ENCODE data around the gene STX18. TPM values are rescaled to one million over a fixed set of nuclear protein-coding genes. Genes with fewer than 3 reads are reported as not detected.
A peak's percentile ranks its signal among the peaks of the same experiment; 100 is the strongest.

Gene STX18
- total RNA-seq = 10 to 100 TPM; 25.2 to 27.1 TPM
- polyA plus RNA-seq = 24.7 TPM

- Histone ChIP-seq H3K27ac (ENCODE audit: low read depth, low read length) (peak within 1 kb of the TSS; percentile 79), H3K27me3 (ENCODE audit: insufficient read depth, low read length, poor library complexity, severe bottlenecking) (no peaks in the 10 kb centered on the region), H3K9me3 (ENCODE audit: low read length) (no peaks in the 10 kb centered on the region), H3K4me1 (ENCODE audit: insufficient read depth, low read length) (peaks cover 32% of the 10 kb centered on the region), H3K4me3 (ENCODE audit: low read length) (peak within 1 kb of the TSS; percentile 94), H3K36me3 (ENCODE audit: insufficient read depth, low read length) (no peaks in the 10 kb centered on the region)
- CTCF ChIA-PET = interaction anchor here (0.8 to 2.1 kb wide), 9 partner anchors 15 to 292 kb away, joined by 3 to 7 read pairs (median 5); no protein-coding TSS in a partner anchor
- peak within 1 kb of the TSS; percentile 94 to 100 (median 97) for H3K4me3 Mint-ChIP-seq
- peak within 1 kb of the TSS; percentile 94 to 99 (median 96) for H3K27ac Mint-ChIP-seq
- POLR2A ChIA-PET = interaction anchor here (0.7 to 2.0 kb wide), 4 partner anchors 11 to 293 kb away, joined by 3 to 8 read pairs (median 6); no protein-coding TSS in a partner anchor
- peaks cover 4 to 28% (median 5%) of the 10 kb centered on the region in 3 donors for H3K36me3 Mint-ChIP-seq
- H3K9me3 Mint-ChIP-seq = no peaks in the 10 kb centered on the region
- H3K4me1 Mint-ChIP-seq = peaks cover 56 to 74% (median 68%) of the 10 kb centered on the region in 3 donors
- H3K27me3 Mint-ChIP-seq = no peaks in the 10 kb centered on the region
- DNase-seq = peak; percentile 77 to 88 (median 81)
Measured at GRCh38 chr4:4541661-4542570, at the start of gene STX18. Gene STX18, minus strand, starts transcription at chr4:4542048. Its CDS starts 84 bp downstream, at chr4:4541964.

- Histone ChIP-seq H3K36me3 (ENCODE audit: insufficient read depth, low read length) (no peaks in the 10 kb centered on the region), H3K4me3 (ENCODE audit: low read length) (no peak overlapping the region), H3K9me3 (ENCODE audit: low read length) (peaks cover 3% of the 10 kb centered on the region), H3K27me3 (ENCODE audit: insufficient read depth, low read length, poor library complexity, severe bottlenecking) (no peaks in the 10 kb centered on the region), H3K4me1 (ENCODE audit: insufficient read depth, low read length) (no peaks in the 10 kb centered on the region), H3K27ac (ENCODE audit: low read depth, low read length) (no peak overlapping the region)
- H3K27ac Mint-ChIP-seq = no peak overlapping the region
- POLR2A ChIA-PET = no interaction called here
- CTCF ChIA-PET = no interaction called here
- DNase-seq = no peak
- peaks cover 19 to 66% (median 19%) of the 10 kb centered on the region in 3 donors for H3K36me3 Mint-ChIP-seq
- H3K4me3 Mint-ChIP-seq = no peak overlapping the region
- no peaks in the 10 kb centered on the region for H3K27me3 Mint-ChIP-seq
- H3K4me1 Mint-ChIP-seq = no peaks in the 10 kb centered on the region
- H3K9me3 Mint-ChIP-seq = peaks cover 7 to 23% (median 18%) of the 10 kb centered on the region in 5 donors
Measured at GRCh38 chr4:4591071-4591470, 49.2 kb upstream of the STX18 start.

- H3K27ac Mint-ChIP-seq = no peak overlapping the region
- ChIA-PET CTCF (no interaction called here), POLR2A (no interaction called here)
- Histone ChIP-seq H3K9me3 (ENCODE audit: low read length) (peaks cover 3% of the 10 kb centered on the region), H3K36me3 (ENCODE audit: insufficient read depth, low read length) (no peaks in the 10 kb centered on the region), H3K4me1 (ENCODE audit: insufficient read depth, low read length) (no peaks in the 10 kb centered on the region), H3K4me3 (ENCODE audit: low read length) (no peak overlapping the region), H3K27ac (ENCODE audit: low read depth, low read length) (no peak overlapping the region), H3K27me3 (ENCODE audit: insufficient read depth, low read length, poor library complexity, severe bottlenecking) (no peaks in the 10 kb centered on the region)
- no peak overlapping the region for H3K4me3 Mint-ChIP-seq
- peaks cover 3 to 20% (median 13%) of the 10 kb centered on the region in 5 donors for H3K9me3 Mint-ChIP-seq
- H3K4me1 Mint-ChIP-seq = no peaks in the 10 kb centered on the region
- DNase-seq = no peak
- no peaks in the 10 kb centered on the region for H3K27me3 Mint-ChIP-seq
- peaks cover 15 to 65% (median 16%) of the 10 kb centered on the region in 3 donors for H3K36me3 Mint-ChIP-seq
Measured at GRCh38 chr4:4590546-4590945, 48.7 kb upstream of the STX18 start.

GRCh38 chr4:4585012-4585670 lies 43.3 kb upstream of the STX18 start:
- Mint-ChIP-seq H3K4me1 (no peaks in the 10 kb centered on the region), H3K4me3 (no peak overlapping the region), H3K36me3 (peaks cover 8 to 29% (median 9%) of the 10 kb centered on the region in 3 donors), H3K9me3 (peaks cover 0 to 7% (median 4%) of the 10 kb centered on the region in 5 donors), H3K27ac (no peak overlapping the region), H3K27me3 (no peaks in the 10 kb centered on the region)
- POLR2A ChIA-PET = no interaction called here
- Histone ChIP-seq H3K27ac (ENCODE audit: low read depth, low read length) (no peak overlapping the region), H3K4me1 (ENCODE audit: insufficient read depth, low read length) (no peaks in the 10 kb centered on the region), H3K9me3 (ENCODE audit: low read length) (no peaks in the 10 kb centered on the region), H3K36me3 (ENCODE audit: insufficient read depth, low read length) (no peaks in the 10 kb centered on the region), H3K4me3 (ENCODE audit: low read length) (no peak overlapping the region), H3K27me3 (ENCODE audit: insufficient read depth, low read length, poor library complexity, severe bottlenecking) (no peaks in the 10 kb centered on the region)
- CTCF ChIA-PET = no interaction called here
- DNase-seq = no peak

- H3K36me3 Mint-ChIP-seq = peaks cover 8 to 26% (median 10%) of the 10 kb centered on the region in 3 donors
- H3K27ac Mint-ChIP-seq = peak overlapping the region in 1 of 8 donors; percentile 44
- Histone ChIP-seq H3K4me1 (ENCODE audit: insufficient read depth, low read length) (no peaks in the 10 kb centered on the region), H3K27me3 (ENCODE audit: insufficient read depth, low read length, poor library complexity, severe bottlenecking) (no peaks in the 10 kb centered on the region), H3K9me3 (ENCODE audit: low read length) (no peaks in the 10 kb centered on the region), H3K4me3 (ENCODE audit: low read length) (no peak overlapping the region), H3K36me3 (ENCODE audit: insufficient read depth, low read length) (no peaks in the 10 kb centered on the region), H3K27ac (ENCODE audit: low read depth, low read length) (no peak overlapping the region)
- H3K27me3 Mint-ChIP-seq = no peaks in the 10 kb centered on the region
- no peak for DNase-seq
- peaks cover 0 to 7% (median 4%) of the 10 kb centered on the region in 5 donors for H3K9me3 Mint-ChIP-seq
- POLR2A ChIA-PET = no interaction called here
- H3K4me1 Mint-ChIP-seq = no peaks in the 10 kb centered on the region
- CTCF ChIA-PET = no interaction called here
- no peak overlapping the region for H3K4me3 Mint-ChIP-seq
Measured at GRCh38 chr4:4583606-4584005, 41.8 kb upstream of the STX18 start.

- ChIA-PET POLR2A (no interaction called here), CTCF (no interaction called here)
- H3K27ac ChIP-seq (ENCODE audit: low read depth, low read length) = no peak overlapping the region
- Mint-ChIP-seq H3K27me3 (no peaks in the 10 kb centered on the region), H3K4me3 (no peak overlapping the region), H3K9me3 (peaks cover 0 to 7% (median 4%) of the 10 kb centered on the region in 5 donors), H3K27ac (no peak overlapping the region), H3K36me3 (peaks cover 8 to 26% (median 10%) of the 10 kb centered on the region in 3 donors), H3K4me1 (no peaks in the 10 kb centered on the region)
- H3K36me3 ChIP-seq (ENCODE audit: insufficient read depth, low read length) = no peaks in the 10 kb centered on the region
- no peaks in the 10 kb centered on the region for H3K9me3 ChIP-seq (ENCODE audit: low read length)
- H3K27me3 ChIP-seq (ENCODE audit: insufficient read depth, low read length, poor library complexity, severe bottlenecking) = no peaks in the 10 kb centered on the region
- no peak overlapping the region for H3K4me3 ChIP-seq (ENCODE audit: low read length)
- DNase-seq = no peak
- no peaks in the 10 kb centered on the region for H3K4me1 ChIP-seq (ENCODE audit: insufficient read depth, low read length)
Measured at GRCh38 chr4:4582653-4583052, 40.8 kb upstream of the STX18 start.

- POLR2A ChIA-PET = no interaction called here
Measured at GRCh38 chr4:4580494-4580893, 38.6 kb upstream of the STX18 start.

GRCh38 chr4:4578981-4579380 lies 37.1 kb upstream of the STX18 start:
- POLR2A ChIA-PET = no interaction called here
- DNase-seq = no peak
- Mint-ChIP-seq H3K4me1 (peaks cover 14 to 16% (median 15%) of the 10 kb centered on the region in 3 donors), H3K27me3 (peaks cover 0 to 4% of the 10 kb centered on the region in 2 donors), H3K36me3 (peaks cover 0 to 3% (median 1%) of the 10 kb centered on the region in 3 donors), H3K27ac (no peak overlapping the region), H3K9me3 (no peaks in the 10 kb centered on the region), H3K4me3 (no peak overlapping the region)
- CTCF ChIA-PET = interaction anchor here (0.7 kb wide), 1 partner anchor 13 kb away, joined by 3 read pairs; no protein-coding TSS in a partner anchor
- H3K36me3 ChIP-seq (ENCODE audit: insufficient read depth, low read length) = no peaks in the 10 kb centered on the region
- H3K4me3 ChIP-seq (ENCODE audit: low read length) = no peak overlapping the region
- no peaks in the 10 kb centered on the region for H3K27me3 ChIP-seq (ENCODE audit: insufficient read depth, low read length, poor library complexity, severe bottlenecking)
- peaks cover 11% of the 10 kb centered on the region for H3K4me1 ChIP-seq (ENCODE audit: insufficient read depth, low read length)
- H3K9me3 ChIP-seq (ENCODE audit: low read length) = no peaks in the 10 kb centered on the region
- H3K27ac ChIP-seq (ENCODE audit: low read depth, low read length) = no peak overlapping the region

More at GRCh38 chr4:4580494-4580893, 38.6 kb upstream of the STX18 start:
- no peak overlapping the region for H3K4me3 ChIP-seq (ENCODE audit: low read length)
- no peak for DNase-seq
- peaks cover 5 to 6% (median 6%) of the 10 kb centered on the region in 3 donors for H3K4me1 Mint-ChIP-seq
- no peak overlapping the region for H3K27ac ChIP-seq (ENCODE audit: low read depth, low read length)
- H3K9me3 ChIP-seq (ENCODE audit: low read length) = no peaks in the 10 kb centered on the region
- H3K4me1 ChIP-seq (ENCODE audit: insufficient read depth, low read length) = peaks cover 4% of the 10 kb centered on the region
- peaks cover 3 to 9% (median 3%) of the 10 kb centered on the region in 3 donors for H3K36me3 Mint-ChIP-seq
- H3K27me3 Mint-ChIP-seq = no peaks in the 10 kb centered on the region
- no peaks in the 10 kb centered on the region for H3K36me3 ChIP-seq (ENCODE audit: insufficient read depth, low read length)
- CTCF ChIA-PET = no interaction called here
- no peak overlapping the region for H3K4me3 Mint-ChIP-seq
- H3K9me3 Mint-ChIP-seq = no peaks in the 10 kb centered on the region
- no peaks in the 10 kb centered on the region for H3K27me3 ChIP-seq (ENCODE audit: insufficient read depth, low read length, poor library complexity, severe bottlenecking)
- H3K27ac Mint-ChIP-seq = no peak overlapping the region
